PC-9 (cell line): ENCODE data around the gene TLR2. TPM values are rescaled to one million over a fixed set of nuclear protein-coding genes. Genes with fewer than 3 reads are reported as not detected.

Experiments used
- BruUV-seq: library from RNA; stranded (reverse); fragments of 400-500 nt; replicated peaks from 2 replicates; lab custom pipeline; 2021; lab: Mats Ljungman, UMichigan
- CTCF ChIA-PET: fragments of 300-600 bp; sonication (Branson Sonifier 250); formaldehyde crosslinking; loops from one replicate; lab custom pipeline; 2022; ENCODE audit warnings: antibody characterized with exemption; lab: Charles Lee
- POLR2A ChIA-PET: fragments of 300-600 bp; sonication (Branson Sonifier 250); formaldehyde crosslinking; loops from one replicate; lab custom pipeline; 2022; ENCODE audit warnings: antibody characterized with exemption; ENCODE audit not compliant: unreplicated experiment; lab: Charles Lee
- DNase-seq, 2 experiments: peaks; one replicate each; pipeline versions ENCODE4 v3.0.0 to v3.0.0-alpha.2; 2015 to 2022; ENCODE audit warnings: mixed read lengths in 1 of 2
- H2AFZ ChIP-seq: fragments of 200-600 bp; sonication (generic); 2 replicates; pipeline ENCODE4 v1.8.1; 2017; ENCODE audit warnings: antibody characterized with exemption
- H3F3A ChIP-seq: fragments of 200-600 bp; sonication (generic); 2 replicates; pipeline ENCODE4 v1.8.1; 2017; ENCODE audit warnings: antibody characterized with exemption, mild to moderate bottlenecking, low read depth; ENCODE audit not compliant: insufficient read depth
- H3K27ac ChIP-seq: fragments of 200-600 bp; sonication (generic); 2 replicates; pipeline ENCODE4 v1.6.1; 2016; ENCODE audit warnings: mixed run types
- H3K27me3 ChIP-seq: fragments of 200-600 bp; sonication (generic); 2 replicates; pipeline ENCODE4 v1.6.1; 2016; ENCODE audit warnings: low read depth, mixed run types; ENCODE audit not compliant: insufficient read depth
- H3K36me3 ChIP-seq: fragments of 200-600 bp; sonication (generic); 2 replicates; pipeline ENCODE4 v1.6.1; 2016; ENCODE audit warnings: low read depth, mixed run types
- H3K4me1 ChIP-seq: fragments of 200-600 bp; sonication (generic); replicated peaks from 2 replicates; pipeline ENCODE4 v1.6.1; 2016; ENCODE audit warnings: mixed run types; ENCODE audit not compliant: insufficient read depth
- H3K4me2 ChIP-seq: fragments of 200-600 bp; sonication (generic); 2 replicates; pipeline ENCODE4 v1.6.1; 2017; ENCODE audit warnings: mixed run types
- H3K4me3 ChIP-seq: fragments of 200-600 bp; sonication (generic); 2 replicates; pipeline ENCODE4 v1.6.1; 2016; ENCODE audit warnings: mixed run types
- H3K79me2 ChIP-seq: fragments of 200-600 bp; sonication (generic); 2 replicates; pipeline ENCODE4 v1.6.1; 2017; ENCODE audit warnings: low read depth, mixed run types
- H3K9me2 ChIP-seq: fragments of 200-600 bp; sonication (generic); 2 replicates; pipeline ENCODE4 v1.8.1; 2017; ENCODE audit warnings: mild to moderate bottlenecking; ENCODE audit not compliant: insufficient read depth
- H3K9me3 ChIP-seq: fragments of 200-600 bp; sonication (generic); 2 replicates; pipeline ENCODE4 v1.8.1; 2016; ENCODE audit warnings: low read depth; ENCODE audit not compliant: insufficient read depth
- H4K20me1 ChIP-seq: fragments of 200-600 bp; sonication (generic); 2 replicates; pipeline ENCODE4 v1.8.1; 2017; ENCODE audit not compliant: insufficient read depth
- EZH2 ChIP-seq: fragments of 200-600 bp; sonication (generic); IDR thresholded peaks from 2 replicates; pipeline ENCODE4 v1.8.0; 2017; ENCODE audit warnings: antibody characterized with exemption, low read depth
- intact Hi-C: fragments of 100-400 bp; cut with micrococcal nuclease; formaldehyde crosslinking; loops from one replicate; pipeline ENCODE4 v1.10.0; 2022; ENCODE audit not compliant: unreplicated experiment
- total RNA-seq: library from RNA; stranded (reverse); gene quantifications from 2 replicates; pipeline ENCODE4 v1.2.3, GENCODE V29; 2021
- TF ChIP-seq, protein P1 (sequence below): fragments of 200-600 bp; sonication (generic); conservative IDR thresholded peaks from 2 replicates; pipeline ENCODE4 v1.6.1; 2017; ENCODE audit warnings: mixed run types, antibody characterized with exemption, mild to moderate bottlenecking, moderate library complexity

The TLR2 gene
- total RNA-seq, 1 experiment from 2014 or later: 1.1 TPM

GRCh38 chr4:153679486-153679885, 4.6 kb upstream of the TLR2 start:
- Histone ChIP-seq H3F3A (no peaks in the 10 kb centered on the region), H3K4me1 (no peaks in the 10 kb centered on the region), H3K4me3 (no peak overlapping the region), H3K79me2 (no peaks in the 10 kb centered on the region), H2AFZ (no peak overlapping the region), H3K9me2 (no peaks in the 10 kb centered on the region), H3K27me3 (no peaks in the 10 kb centered on the region; the same call in 1 of the 2 replicates), H3K27ac (no peak overlapping the region), H3K9me3 (no peaks in the 10 kb centered on the region; the same call in 1 of the 2 replicates), H3K4me2 (no peak overlapping the region), H4K20me1 (no peaks in the 10 kb centered on the region), H3K36me3 (no peaks in the 10 kb centered on the region)
- intact Hi-C loops: no loop called here
- ChIA-PET POLR2A (no interaction called here), CTCF (no interaction called here)
- BruUV-seq: no TSS peak
- TF ChIP-seq, protein P1, sequence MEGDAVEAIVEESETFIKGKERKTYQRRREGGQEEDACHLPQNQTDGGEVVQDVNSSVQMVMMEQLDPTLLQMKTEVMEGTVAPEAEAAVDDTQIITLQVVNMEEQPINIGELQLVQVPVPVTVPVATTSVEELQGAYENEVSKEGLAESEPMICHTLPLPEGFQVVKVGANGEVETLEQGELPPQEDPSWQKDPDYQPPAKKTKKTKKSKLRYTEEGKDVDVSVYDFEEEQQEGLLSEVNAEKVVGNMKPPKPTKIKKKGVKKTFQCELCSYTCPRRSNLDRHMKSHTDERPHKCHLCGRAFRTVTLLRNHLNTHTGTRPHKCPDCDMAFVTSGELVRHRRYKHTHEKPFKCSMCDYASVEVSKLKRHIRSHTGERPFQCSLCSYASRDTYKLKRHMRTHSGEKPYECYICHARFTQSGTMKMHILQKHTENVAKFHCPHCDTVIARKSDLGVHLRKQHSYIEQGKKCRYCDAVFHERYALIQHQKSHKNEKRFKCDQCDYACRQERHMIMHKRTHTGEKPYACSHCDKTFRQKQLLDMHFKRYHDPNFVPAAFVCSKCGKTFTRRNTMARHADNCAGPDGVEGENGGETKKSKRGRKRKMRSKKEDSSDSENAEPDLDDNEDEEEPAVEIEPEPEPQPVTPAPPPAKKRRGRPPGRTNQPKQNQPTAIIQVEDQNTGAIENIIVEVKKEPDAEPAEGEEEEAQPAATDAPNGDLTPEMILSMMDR: no peak
- no peak for TF ChIP-seq EZH2
- no peak for DNase-seq

DNA sequence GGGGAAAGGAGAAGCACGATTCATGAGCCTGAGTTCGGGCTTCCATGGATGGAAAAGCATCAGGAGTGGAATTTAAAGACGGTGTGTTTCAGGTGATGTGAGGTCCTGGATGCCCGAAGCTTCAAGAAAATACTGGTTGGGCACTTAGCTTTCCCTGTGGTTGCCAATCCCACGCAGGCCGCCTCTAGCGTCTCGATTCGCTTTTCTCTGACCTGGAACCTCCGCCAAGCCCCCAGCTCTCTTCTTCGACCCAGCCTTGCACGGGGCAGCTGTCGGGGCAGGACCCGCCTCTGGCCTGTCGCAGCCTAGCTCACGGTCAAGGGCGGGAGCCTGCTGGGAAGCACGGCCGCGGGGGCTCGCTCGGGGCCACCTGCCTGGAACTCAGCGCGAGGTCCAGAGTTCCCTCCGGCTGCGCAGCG, 308 bp upstream of the TLR2 start:
- Histone ChIP-seq H3K9me2 (no peaks in the 10 kb centered on the region), H3K4me3 (peak overlapping the region; percentile 69), H4K20me1 (no peaks in the 10 kb centered on the region), H2AFZ (peak overlapping the region; percentile 90), H3K27ac (no peak overlapping the region), H3K27me3 (no peaks in the 10 kb centered on the region; the same call in 1 of the 2 replicates), H3K79me2 (no peaks in the 10 kb centered on the region), H3K4me1 (no peaks in the 10 kb centered on the region), H3K36me3 (no peaks in the 10 kb centered on the region), H3K9me3 (no peaks in the 10 kb centered on the region), H3F3A (no peaks in the 10 kb centered on the region), H3K4me2 (peak overlapping the region; percentile 93)
- no peak for TF ChIP-seq EZH2
- TF ChIP-seq, protein P1: no peak
- POLR2A ChIA-PET: no interaction called here
- CTCF ChIA-PET: no interaction called here
- DNase-seq: no peak
- intact Hi-C loops: no loop called here
- BruUV-seq: no TSS peak

DNA sequence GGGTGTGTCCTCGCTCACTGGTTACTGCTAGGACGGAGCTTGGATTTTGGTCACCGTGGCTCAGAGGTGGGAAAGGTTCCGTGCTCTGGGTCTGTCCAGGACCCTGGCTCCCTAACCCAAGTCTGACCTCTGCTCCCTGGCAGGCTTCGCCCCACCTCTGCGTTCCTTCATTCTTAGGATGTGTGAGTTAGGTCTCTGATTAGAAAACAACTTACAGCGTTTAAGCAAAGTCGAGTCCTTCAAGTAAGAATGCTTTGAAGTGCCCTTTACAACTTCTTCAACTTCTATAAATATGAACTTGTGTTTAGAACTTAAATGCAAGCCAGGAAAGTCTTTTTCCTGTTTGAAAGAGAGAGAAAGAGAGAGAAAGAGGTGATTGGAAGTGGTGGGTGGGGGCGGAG, 891 bp downstream of the TLR2 start:
- ChIA-PET POLR2A (interaction anchor here (0.6 kb wide), 1 partner anchor 84 kb away, joined by 8 read pairs; no protein-coding TSS in a partner anchor), CTCF (interaction anchor here (0.7 kb wide), 1 partner anchor 1858 kb away, joined by 3 read pairs; no protein-coding TSS in a partner anchor)
- no peak for DNase-seq
- H3K9me2 ChIP-seq: no peaks in the 10 kb centered on the region
- H4K20me1 ChIP-seq: no peaks in the 10 kb centered on the region
- TF ChIP-seq, protein P1: no peak
- no peak for TF ChIP-seq EZH2
- BruUV-seq: no TSS peak
- no peaks in the 10 kb centered on the region; the same call in 1 of the 2 replicates for H3K27me3 ChIP-seq
- H3K4me3 ChIP-seq: peak overlapping the region; percentile 69
- intact Hi-C loops: no loop called here
- H3F3A ChIP-seq: no peaks in the 10 kb centered on the region
- no peaks in the 10 kb centered on the region for H3K36me3 ChIP-seq
- H3K4me1 ChIP-seq: no peaks in the 10 kb centered on the region
- no peaks in the 10 kb centered on the region for H3K9me3 ChIP-seq
- H3K27ac ChIP-seq: no peak overlapping the region
- no peaks in the 10 kb centered on the region for H3K79me2 ChIP-seq
- peak overlapping the region; percentile 90 for H2AFZ ChIP-seq
- H3K4me2 ChIP-seq: peak overlapping the region; percentile 93
